Breast epithelium (tissue), 4 donors: Measurements from ENCODE around the gene KLHL41. TPM values are rescaled to one million over a fixed set of nuclear protein-coding genes. Genes with fewer than 3 reads are reported as not detected.
"Not testable (repeated sequence)": the region's sequence is repeated elsewhere in the genome, so short reads cannot be mapped to it uniquely, and the experiment has no call there.

ENCODE experiments used
- DNase-seq, 2 donors: peaks; one replicate each; pipeline ENCODE4 v3.0.0-alpha.2; 2019; ENCODE audit warnings: low spot score in 2 of 2
- H3K27ac ChIP-seq, 2 donors: fragments of 200-600 bp; sonication (generic) in 1 of 2; one replicate each; pipeline ENCODE4 v1.5.1; 2016 to 2019; ENCODE audit warnings: mild to moderate bottlenecking in 1 of 2
- H3K27me3 ChIP-seq, 2 donors: fragments of 200-600 bp; sonication (generic) in 1 of 2; one replicate each; pipeline versions ENCODE4 v1.5.1 to v1.6.0; 2017 to 2019; ENCODE audit warnings: control low read depth in 1 of 2, mild to moderate bottlenecking in 1 of 2
- H3K36me3 ChIP-seq: fragments of 200-600 bp; one replicate; pipeline ENCODE4 v1.5.1; 2019
- H3K4me1 ChIP-seq, 2 donors: fragments of 200-600 bp; sonication (generic); one replicate each; pipeline ENCODE4 v1.5.1; 2016 to 2019; ENCODE audit warnings: control low read depth in 1 of 2
- H3K4me3 ChIP-seq, 3 donors: fragments of 200-600 bp; sonication (generic); 1 replicate in 2 of 3; 2 replicates in 1 of 3; pipeline ENCODE4 v1.5.1; 2016 to 2019; ENCODE audit warnings: mild to moderate bottlenecking in 3 of 3, moderate library complexity in 2 of 3
- H3K9me3 ChIP-seq, 2 donors: fragments of 200-600 bp; sonication (generic) in 1 of 2; one replicate each; pipeline ENCODE4 v1.5.1; 2016 to 2019; ENCODE audit warnings: control low read depth in 1 of 2
- CTCF ChIP-seq, 3 donors: fragments of 450-650 bp; IDR thresholded peaks; one replicate each; pipeline ENCODE4 v1.5.1; 2016 to 2017; ENCODE audit warnings: antibody characterized with exemption in 3 of 3, mild to moderate bottlenecking in 3 of 3, moderate library complexity in 3 of 3
- POLR2A ChIP-seq: fragments of 450-650 bp; IDR thresholded peaks from one replicate; pipeline ENCODE4 v1.6.1; 2016; ENCODE audit warnings: antibody characterized with exemption, mild to moderate bottlenecking, moderate library complexity
- POLR2AphosphoS5 ChIP-seq, 3 donors: sonication (generic); formaldehyde crosslinking; IDR thresholded peaks; one replicate each; pipeline ENCODE4 v1.6.1; 2017; ENCODE audit warnings: antibody characterized with exemption in 3 of 3
- intact Hi-C: fragments of 100-400 bp; cut with DNase I; formaldehyde crosslinking; loops from one replicate; pipeline ENCODE4 v1.15.1; 2023; ENCODE audit warnings: low total_unique reads
- total RNA-seq, 3 donors: library from RNA; depleted of rRNA; stranded (reverse); fragments of >200 nt; gene quantifications; one replicate each; pipeline ENCODE4 v1.1.0, GENCODE V29; 2016

KLHL41 gene
- total RNA-seq, 3 donors from 2014 or later: 0.64 to 2.3 (median 0.66) TPM

GRCh38 chr2:169546756-169547155, 37.3 kb downstream of the KLHL41 start:
- no peak for TF ChIP-seq CTCF (IDR thresholded peaks at IDR 0.05)
- no peak for TF ChIP-seq POLR2A

GRCh38 chr2:169561364-169561763, 51.9 kb downstream of the KLHL41 start:
- no peaks in the 10 kb centered on the region for H3K4me1 ChIP-seq
- intact Hi-C loops: no loop called here
- H3K9me3 ChIP-seq: no peaks in the 10 kb centered on the region
- H3K27ac ChIP-seq: no peak overlapping the region
- no peak for DNase-seq
- H3K4me3 ChIP-seq: no peak overlapping the region
- no peak for TF ChIP-seq POLR2A
- TF ChIP-seq POLR2AphosphoS5 (IDR thresholded peaks at IDR 0.05): no peak
- TF ChIP-seq CTCF (IDR thresholded peaks at IDR 0.05): no peak
- no peaks in the 10 kb centered on the region for H3K27me3 ChIP-seq
- no peaks in the 10 kb centered on the region for H3K36me3 ChIP-seq

More at GRCh38 chr2:169546756-169547155, 37.3 kb downstream of the KLHL41 start:
- no peak for DNase-seq
- Histone ChIP-seq H3K4me1 (no peaks in the 10 kb centered on the region), H3K27me3 (no peaks in the 10 kb centered on the region), H3K4me3 (no peak overlapping the region), H3K36me3 (no peaks in the 10 kb centered on the region), H3K9me3 (no peaks in the 10 kb centered on the region), H3K27ac (no peak overlapping the region)
- intact Hi-C loops: no loop called here

GRCh38 chr2:169562084-169562483, 52.6 kb downstream of the KLHL41 start:
- H3K9me3 ChIP-seq, H3K4me3 ChIP-seq, intact Hi-C loops, H3K4me1 ChIP-seq, H3K27ac ChIP-seq, H3K27me3 ChIP-seq, H3K36me3 ChIP-seq, DNase-seq: not testable (repeated sequence)

- Histone ChIP-seq H3K27me3 (no peaks in the 10 kb centered on the region), H3K4me1 (no peaks in the 10 kb centered on the region), H3K4me3 (no peak overlapping the region), H3K36me3 (no peaks in the 10 kb centered on the region), H3K9me3 (no peaks in the 10 kb centered on the region), H3K27ac (no peak overlapping the region)
- TF ChIP-seq CTCF (IDR thresholded peaks at IDR 0.05) (no peak), POLR2AphosphoS5 (IDR thresholded peaks at IDR 0.05) (no peak), POLR2A (no peak)
- intact Hi-C loops: no loop called here
- DNase-seq: no peak
Measured at GRCh38 chr2:169562519-169562918, 53.0 kb downstream of the KLHL41 start.

- no peak for DNase-seq
- Histone ChIP-seq H3K27ac (no peak overlapping the region), H3K27me3 (no peaks in the 10 kb centered on the region), H3K4me3 (no peak overlapping the region), H3K36me3 (no peaks in the 10 kb centered on the region), H3K9me3 (no peaks in the 10 kb centered on the region), H3K4me1 (no peaks in the 10 kb centered on the region)
- TF ChIP-seq CTCF (IDR thresholded peaks at IDR 0.05) (no peak), POLR2A (no peak), POLR2AphosphoS5 (IDR thresholded peaks at IDR 0.05) (no peak)
- intact Hi-C loops: no loop called here
Measured at GRCh38 chr2:169565686-169566085, 56.2 kb downstream of the KLHL41 start.

- Histone ChIP-seq H3K27me3 (no peaks in the 10 kb centered on the region), H3K9me3 (no peaks in the 10 kb centered on the region), H3K36me3 (no peaks in the 10 kb centered on the region), H3K4me3 (no peak overlapping the region), H3K4me1 (peaks cover 0 to 5% of the 10 kb centered on the region in 2 donors), H3K27ac (no peak overlapping the region)
- TF ChIP-seq CTCF (IDR thresholded peaks at IDR 0.05) (no peak), POLR2AphosphoS5 (IDR thresholded peaks at IDR 0.05) (no peak), POLR2A (no peak)
- no peak for DNase-seq
- intact Hi-C loops: no loop called here
Measured at GRCh38 chr2:169569948-169570347, 60.4 kb downstream of the KLHL41 start.

GRCh38 chr2:169570752-169571151, 61.2 kb downstream of the KLHL41 start:
- H3K4me3 ChIP-seq, H3K27me3 ChIP-seq, H3K36me3 ChIP-seq, H3K27ac ChIP-seq, DNase-seq, H3K9me3 ChIP-seq, intact Hi-C loops, H3K4me1 ChIP-seq: not testable (repeated sequence)
